Measurements from ENCODE around the gene TOMM22. TPM values are rescaled to one million over a fixed set of nuclear protein-coding genes. Genes with fewer than 3 reads are reported as not detected.

Gene TOMM22
- total RNA-seq, 6 experiments from 2014 or later: 121 to 141 (median 132) TPM

DNA sequence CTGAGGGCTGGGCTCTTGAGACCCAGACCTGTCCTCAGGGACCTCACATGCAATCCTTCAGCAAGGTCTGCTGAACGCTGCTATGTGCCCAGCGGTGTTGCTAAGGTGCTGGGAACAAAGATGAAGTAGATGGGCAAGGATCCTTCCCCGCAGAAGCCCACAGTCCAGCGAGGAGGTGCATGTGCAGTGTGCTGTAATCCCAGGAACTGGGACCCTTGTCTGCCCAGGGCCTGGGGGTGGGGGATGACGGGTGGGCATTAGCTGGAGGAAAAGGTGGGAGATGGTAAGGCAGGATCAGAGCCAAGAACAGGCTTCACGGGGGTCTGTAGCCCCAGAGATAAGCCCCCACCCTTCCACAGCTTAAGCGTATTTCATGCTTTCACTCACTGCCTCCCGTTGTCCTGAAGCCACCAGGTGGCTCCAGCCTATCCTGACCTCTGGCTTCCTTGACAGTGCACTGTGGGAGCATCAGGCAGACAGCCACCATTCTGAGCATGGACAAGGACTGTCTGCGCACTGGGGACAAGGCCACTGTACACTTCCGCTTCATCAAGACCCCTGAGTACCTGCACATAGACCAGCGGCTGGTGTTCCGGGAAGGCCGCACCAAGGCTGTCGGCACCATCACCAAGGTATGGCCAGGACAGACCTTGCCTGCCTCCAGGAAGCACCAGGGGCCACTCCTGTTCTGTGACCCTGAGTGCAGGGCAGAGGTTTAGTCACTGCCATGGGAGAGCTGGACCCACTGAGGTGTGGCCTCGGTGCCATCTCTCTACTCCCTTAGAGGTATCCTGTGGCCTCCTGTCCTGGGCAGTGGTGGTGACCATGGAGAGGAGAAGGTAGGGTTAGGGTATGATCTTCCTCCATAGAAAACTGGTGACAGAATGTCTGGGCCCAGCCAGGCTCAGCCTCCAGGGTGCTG is 46.0 kb downstream of the TOMM22 start:
- Mint-ChIP-seq H3K9me3 (no peaks in the 10 kb centered on the region), H3K27ac (no peak overlapping the region), H3K27me3 (ENCODE audit: insufficient read depth) (peaks cover 8% of the 10 kb centered on the region), H3K4me1 (ENCODE audit: low read depth) (peaks cover 6% of the 10 kb centered on the region; the same call in 1 of the 2 replicates), H3K36me3 (ENCODE audit: low read depth) (peaks cover 18% of the 10 kb centered on the region), H3K4me3 (no peak overlapping the region)
- TF ChIP-seq, protein P1, sequence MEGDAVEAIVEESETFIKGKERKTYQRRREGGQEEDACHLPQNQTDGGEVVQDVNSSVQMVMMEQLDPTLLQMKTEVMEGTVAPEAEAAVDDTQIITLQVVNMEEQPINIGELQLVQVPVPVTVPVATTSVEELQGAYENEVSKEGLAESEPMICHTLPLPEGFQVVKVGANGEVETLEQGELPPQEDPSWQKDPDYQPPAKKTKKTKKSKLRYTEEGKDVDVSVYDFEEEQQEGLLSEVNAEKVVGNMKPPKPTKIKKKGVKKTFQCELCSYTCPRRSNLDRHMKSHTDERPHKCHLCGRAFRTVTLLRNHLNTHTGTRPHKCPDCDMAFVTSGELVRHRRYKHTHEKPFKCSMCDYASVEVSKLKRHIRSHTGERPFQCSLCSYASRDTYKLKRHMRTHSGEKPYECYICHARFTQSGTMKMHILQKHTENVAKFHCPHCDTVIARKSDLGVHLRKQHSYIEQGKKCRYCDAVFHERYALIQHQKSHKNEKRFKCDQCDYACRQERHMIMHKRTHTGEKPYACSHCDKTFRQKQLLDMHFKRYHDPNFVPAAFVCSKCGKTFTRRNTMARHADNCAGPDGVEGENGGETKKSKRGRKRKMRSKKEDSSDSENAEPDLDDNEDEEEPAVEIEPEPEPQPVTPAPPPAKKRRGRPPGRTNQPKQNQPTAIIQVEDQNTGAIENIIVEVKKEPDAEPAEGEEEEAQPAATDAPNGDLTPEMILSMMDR (IDR thresholded peaks at IDR 0.05): no peak
- DNase-seq: no peak

DNA sequence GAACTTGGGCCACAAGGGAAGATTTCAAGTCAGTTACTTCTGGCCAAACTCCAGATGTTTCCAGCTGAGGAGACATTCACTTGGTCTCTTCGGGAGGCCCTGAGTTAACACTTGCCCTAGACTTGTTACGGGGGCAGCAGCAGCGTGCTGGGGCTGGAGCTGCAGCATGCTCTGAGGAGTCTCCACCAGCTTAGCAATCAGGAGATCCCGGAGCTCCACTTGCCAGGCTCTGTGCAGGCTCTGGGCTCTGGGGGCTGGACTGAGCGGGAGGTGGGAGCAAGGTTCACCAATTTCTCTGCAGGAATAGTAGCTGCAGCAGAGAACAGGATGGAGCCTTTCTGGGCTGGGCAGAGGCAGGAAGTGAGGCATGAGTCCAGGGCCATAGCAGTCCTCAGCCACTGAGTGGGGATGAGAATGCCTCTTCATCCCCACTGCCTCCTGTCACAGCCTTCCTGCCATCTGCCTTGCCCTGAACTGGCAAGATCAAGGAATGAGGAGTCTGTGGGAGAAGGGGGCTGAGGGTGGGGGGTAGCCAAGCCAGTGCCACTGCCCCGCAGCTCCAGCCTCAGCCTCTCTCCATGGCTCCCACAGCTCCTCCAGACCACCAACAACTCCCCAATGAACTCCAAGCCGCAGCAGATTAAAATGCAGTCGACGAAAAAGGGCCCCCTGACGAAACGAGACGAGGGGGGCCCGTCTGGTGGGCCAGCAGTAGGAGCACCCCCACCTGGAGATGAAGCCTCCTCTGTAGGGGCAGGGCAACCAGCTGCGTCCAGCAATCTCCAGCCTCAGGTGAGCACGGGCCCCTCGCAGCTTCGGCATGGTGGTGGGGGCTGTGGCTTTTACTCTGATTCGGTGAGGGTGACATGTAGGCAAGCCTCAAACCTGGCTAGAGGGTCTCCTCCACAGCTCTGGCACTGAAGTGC is 47.4 kb downstream of the TOMM22 start:
- DNase-seq: no peak
- Mint-ChIP-seq H3K9me3 (no peaks in the 10 kb centered on the region), H3K27me3 (ENCODE audit: insufficient read depth) (peaks cover 11% of the 10 kb centered on the region), H3K27ac (no peak overlapping the region), H3K4me1 (ENCODE audit: low read depth) (peaks cover 10% of the 10 kb centered on the region; the same call in 1 of the 2 replicates), H3K4me3 (no peak overlapping the region), H3K36me3 (ENCODE audit: low read depth) (peaks cover 16% of the 10 kb centered on the region)
- TF ChIP-seq, protein P1 (IDR thresholded peaks at IDR 0.05): no peak

DNA sequence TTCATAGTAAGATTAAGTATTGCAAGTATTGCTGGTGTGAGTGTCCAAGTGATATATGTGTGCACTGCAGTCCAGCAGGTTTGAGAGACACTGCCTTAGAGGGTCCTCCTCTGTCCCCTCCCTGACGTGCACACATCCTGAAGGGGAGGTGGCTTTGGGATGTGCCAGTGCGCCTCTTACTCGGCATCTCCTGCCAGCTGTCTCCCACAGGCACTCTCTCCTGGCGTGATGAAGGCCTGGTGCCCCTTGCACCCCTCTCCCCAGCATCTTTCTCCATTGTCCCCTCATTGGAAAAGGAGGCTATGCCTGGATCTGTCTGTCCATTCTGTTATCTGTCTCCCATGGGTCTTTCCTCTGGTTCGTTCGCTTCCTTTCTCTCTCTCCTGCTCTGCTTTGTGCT is 48.2 kb downstream of the TOMM22 start:
- no peak overlapping the region for H3K4me3 Mint-ChIP-seq
- no peak for DNase-seq
- peaks cover 11% of the 10 kb centered on the region for H3K27me3 Mint-ChIP-seq (ENCODE audit: insufficient read depth)
- H3K9me3 Mint-ChIP-seq: no peaks in the 10 kb centered on the region
- TF ChIP-seq, protein P1 (IDR thresholded peaks at IDR 0.05): no peak
- H3K27ac Mint-ChIP-seq: peak overlapping the region; percentile 0; the same call in 1 of the 2 replicates
- peaks cover 12% of the 10 kb centered on the region for H3K36me3 Mint-ChIP-seq (ENCODE audit: low read depth)
- peaks cover 6% of the 10 kb centered on the region; the same call in 1 of the 2 replicates for H3K4me1 Mint-ChIP-seq (ENCODE audit: low read depth)

DNA sequence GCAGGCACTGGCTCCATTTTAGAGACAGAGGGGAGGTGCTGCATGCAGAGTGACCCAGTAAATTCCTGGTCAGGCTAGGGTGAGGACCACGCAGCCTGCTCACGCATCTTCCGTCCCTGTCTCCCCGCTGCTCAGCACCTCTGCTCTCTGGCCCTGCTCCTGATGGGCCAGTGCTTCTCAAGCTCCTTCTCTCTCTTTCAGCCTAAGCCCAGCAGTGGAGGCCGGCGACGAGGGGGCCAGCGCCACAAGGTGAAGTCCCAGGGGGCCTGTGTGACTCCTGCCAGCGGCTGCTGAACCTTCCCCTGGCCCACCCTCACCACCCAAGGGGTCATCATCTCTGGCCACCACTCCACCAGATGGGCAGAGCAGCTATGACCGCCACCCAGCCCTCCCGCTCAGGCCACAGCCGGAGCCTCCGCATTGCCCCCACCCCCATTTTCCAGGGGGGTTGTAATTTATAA is 48.7 kb downstream of the TOMM22 start:
- no peaks in the 10 kb centered on the region for H3K9me3 Mint-ChIP-seq
- TF ChIP-seq, protein P1 (IDR thresholded peaks at IDR 0.05): no peak
- no peak for DNase-seq
- peaks cover 7% of the 10 kb centered on the region; the same call in 1 of the 2 replicates for H3K36me3 Mint-ChIP-seq (ENCODE audit: low read depth)
- no peak overlapping the region for H3K4me3 Mint-ChIP-seq
- 0 out of 2 replicates have a peak, but pooled peaks cover 4% of the 10 kb centered on the region for H3K4me1 Mint-ChIP-seq (ENCODE audit: low read depth)
- H3K27me3 Mint-ChIP-seq (ENCODE audit: insufficient read depth): peaks cover 11% of the 10 kb centered on the region
- H3K27ac Mint-ChIP-seq: peak overlapping the region; percentile 0; the same call in 1 of the 2 replicates

DNA sequence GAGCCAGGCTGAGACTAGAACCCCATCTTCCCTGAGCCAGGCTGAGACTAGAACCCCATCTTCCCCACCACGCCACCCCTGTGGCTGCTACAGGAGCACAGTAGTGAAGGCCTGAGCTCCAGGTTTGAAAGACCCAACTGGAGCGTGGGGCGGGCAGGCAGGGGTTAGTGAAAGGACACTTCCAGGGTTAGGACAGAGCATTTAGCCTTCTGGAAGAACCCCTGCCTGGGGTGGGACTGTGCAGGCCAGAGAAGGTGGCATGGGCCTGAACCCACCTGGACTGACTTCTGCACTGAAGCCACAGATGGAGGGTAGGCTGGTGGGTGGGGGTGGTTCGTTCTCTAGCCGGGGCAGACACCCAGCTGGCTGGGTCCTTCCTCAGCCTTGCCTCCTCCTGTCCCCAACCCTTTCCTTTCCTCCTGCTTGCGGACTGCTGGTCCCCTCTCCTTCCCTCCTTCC is 50.0 kb downstream of the TOMM22 start:
- Mint-ChIP-seq H3K36me3 (ENCODE audit: low read depth) (peaks cover 3% of the 10 kb centered on the region; the same call in 1 of the 2 replicates), H3K9me3 (no peaks in the 10 kb centered on the region), H3K4me1 (ENCODE audit: low read depth) (0 out of 2 replicates have a peak, but pooled peaks cover 4% of the 10 kb centered on the region), H3K27me3 (ENCODE audit: insufficient read depth) (peaks cover 11% of the 10 kb centered on the region), H3K4me3 (no peak overlapping the region), H3K27ac (no peak overlapping the region)
- TF ChIP-seq, protein P1 (IDR thresholded peaks at IDR 0.05): no peak
- DNase-seq: no peak
